ENCODE data around the gene RAPGEF5. TPM values are rescaled to one million over a fixed set of nuclear protein-coding genes. Genes with fewer than 3 reads are reported as not detected.
A peak's percentile ranks its signal among the peaks of the same experiment; 100 is the strongest.

RAPGEF5 gene
- total RNA-seq, 1 donor = 1.5 TPM

DNA sequence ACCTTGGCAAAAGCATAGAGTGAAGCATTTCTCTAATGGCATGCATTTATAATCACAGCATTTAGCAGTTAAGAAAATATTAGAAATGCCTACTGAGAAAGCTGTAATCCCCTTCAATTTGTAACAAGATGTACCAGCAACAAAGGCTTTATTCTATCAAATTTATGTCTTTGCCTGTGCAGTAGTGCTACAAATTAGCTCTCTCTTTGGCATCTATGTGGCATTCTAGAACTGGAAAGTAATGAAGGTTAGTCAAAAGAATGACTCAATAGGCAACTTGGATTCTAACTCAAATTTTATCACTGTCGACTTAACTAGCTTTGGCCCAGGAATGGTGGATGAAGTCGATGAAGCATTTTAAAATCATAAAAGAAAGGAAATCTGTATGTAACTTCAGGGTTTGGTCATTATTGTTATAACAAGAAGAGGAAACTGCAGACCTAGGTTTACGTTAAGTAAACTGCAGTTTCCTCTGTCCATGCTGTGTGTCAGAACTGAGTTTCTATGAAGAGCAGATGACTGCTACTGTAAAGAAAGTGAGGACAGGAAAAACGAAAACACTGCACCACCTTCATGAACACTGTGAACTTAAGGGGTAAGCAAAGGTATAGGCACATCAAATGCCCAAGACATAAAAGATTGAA lies 140.0 kb downstream of the RAPGEF5 start:
- H3K4me3 ChIP-seq (ENCODE audit: low read depth, low read length) = no peak overlapping the region
- TF ChIP-seq, protein P1, sequence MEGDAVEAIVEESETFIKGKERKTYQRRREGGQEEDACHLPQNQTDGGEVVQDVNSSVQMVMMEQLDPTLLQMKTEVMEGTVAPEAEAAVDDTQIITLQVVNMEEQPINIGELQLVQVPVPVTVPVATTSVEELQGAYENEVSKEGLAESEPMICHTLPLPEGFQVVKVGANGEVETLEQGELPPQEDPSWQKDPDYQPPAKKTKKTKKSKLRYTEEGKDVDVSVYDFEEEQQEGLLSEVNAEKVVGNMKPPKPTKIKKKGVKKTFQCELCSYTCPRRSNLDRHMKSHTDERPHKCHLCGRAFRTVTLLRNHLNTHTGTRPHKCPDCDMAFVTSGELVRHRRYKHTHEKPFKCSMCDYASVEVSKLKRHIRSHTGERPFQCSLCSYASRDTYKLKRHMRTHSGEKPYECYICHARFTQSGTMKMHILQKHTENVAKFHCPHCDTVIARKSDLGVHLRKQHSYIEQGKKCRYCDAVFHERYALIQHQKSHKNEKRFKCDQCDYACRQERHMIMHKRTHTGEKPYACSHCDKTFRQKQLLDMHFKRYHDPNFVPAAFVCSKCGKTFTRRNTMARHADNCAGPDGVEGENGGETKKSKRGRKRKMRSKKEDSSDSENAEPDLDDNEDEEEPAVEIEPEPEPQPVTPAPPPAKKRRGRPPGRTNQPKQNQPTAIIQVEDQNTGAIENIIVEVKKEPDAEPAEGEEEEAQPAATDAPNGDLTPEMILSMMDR (IDR thresholded peaks at IDR 0.05; ENCODE audit: insufficient read depth, low read length) = no peak
- DNase-seq (ENCODE audit: low read depth) = peak; percentile 58

DNA sequence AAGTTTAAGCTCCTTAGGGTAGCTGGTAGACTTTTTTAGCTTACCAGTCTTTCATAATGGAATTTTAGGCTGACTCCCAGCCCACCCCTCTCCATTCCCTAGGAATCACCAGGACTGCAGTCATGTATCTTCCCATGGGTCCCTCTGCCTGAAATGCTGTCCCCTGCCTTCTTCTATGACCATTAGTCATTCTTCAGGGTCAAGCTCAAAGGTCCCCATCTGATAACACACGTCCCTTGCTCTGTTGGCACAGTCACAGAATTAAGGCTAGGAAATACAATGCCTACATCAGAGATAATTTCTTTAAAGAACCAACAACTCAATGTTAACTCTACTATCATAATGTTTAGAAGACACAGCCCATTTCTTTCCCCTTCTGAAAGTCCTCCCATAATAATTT lies 140.6 kb downstream of the RAPGEF5 start:
- TF ChIP-seq, protein P1 (IDR thresholded peaks at IDR 0.05; ENCODE audit: insufficient read depth, low read length) = no peak
- no peak overlapping the region for H3K4me3 ChIP-seq (ENCODE audit: low read depth, low read length)
- DNase-seq (ENCODE audit: low read depth) = no peak

DNA sequence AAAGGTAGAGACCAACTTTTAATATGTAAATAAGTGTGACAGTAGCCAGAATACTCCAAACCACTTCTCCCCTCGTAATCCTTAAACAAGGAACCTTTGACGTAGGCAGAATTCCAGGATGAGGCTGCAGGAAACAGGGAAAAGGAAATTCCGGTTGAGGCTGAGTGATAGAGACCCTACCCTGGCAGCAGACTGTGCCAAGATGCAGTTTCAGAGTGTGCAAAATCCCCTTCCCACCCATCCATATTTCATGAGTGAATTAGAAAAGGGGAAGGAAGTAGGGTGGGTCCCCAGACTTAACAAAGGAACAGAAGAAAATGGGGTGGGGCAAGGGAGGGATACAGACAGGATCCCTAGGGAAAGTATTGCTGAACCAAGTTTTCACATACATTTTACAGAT lies 143.0 kb downstream of the RAPGEF5 start:
- DNase-seq (ENCODE audit: low read depth) = no peak
- TF ChIP-seq, protein P1 (IDR thresholded peaks at IDR 0.05; ENCODE audit: insufficient read depth, low read length) = no peak
- H3K4me3 ChIP-seq (ENCODE audit: low read depth, low read length) = no peak overlapping the region

DNA sequence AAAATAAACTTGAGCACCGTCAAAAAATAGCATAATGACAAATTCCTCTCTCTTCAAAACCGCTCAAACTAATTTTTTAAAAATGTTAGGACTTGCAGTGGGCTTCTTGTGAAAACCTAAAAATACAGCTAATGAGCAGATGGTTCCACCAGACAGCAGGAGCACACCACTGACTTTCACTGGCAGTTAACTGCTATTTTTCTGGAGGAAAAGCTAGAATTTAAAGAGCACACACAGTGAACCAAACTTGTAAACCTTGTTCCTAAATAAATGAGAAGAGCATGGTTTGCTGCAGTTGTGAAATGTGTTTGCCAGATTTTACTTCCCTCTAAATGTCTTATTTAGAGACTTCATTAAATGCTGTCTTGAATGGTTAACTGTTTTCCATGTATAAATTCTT lies 143.9 kb downstream of the RAPGEF5 start:
- no peak for DNase-seq (ENCODE audit: low read depth)
- TF ChIP-seq, protein P1 (IDR thresholded peaks at IDR 0.05; ENCODE audit: insufficient read depth, low read length) = no peak
- H3K4me3 ChIP-seq (ENCODE audit: low read depth, low read length) = no peak overlapping the region

DNA sequence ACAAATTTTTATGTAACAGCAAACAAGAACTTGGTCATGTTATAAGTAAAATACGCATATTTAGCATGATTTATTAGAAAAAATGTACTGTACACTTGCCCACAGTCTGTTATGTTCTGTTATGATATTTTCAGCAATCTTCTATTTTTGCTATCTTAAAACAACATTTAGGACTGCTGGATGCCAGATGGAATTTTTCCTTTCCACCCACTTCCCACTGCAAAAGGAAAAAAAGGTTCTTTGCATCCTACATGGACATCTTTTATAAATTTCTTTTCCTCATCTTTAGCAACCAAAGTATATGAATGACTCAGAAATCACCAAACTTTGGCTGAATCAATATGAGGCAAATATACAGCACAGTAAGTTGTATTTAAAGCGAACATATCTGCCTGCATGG lies 146.0 kb downstream of the RAPGEF5 start:
- no peak for DNase-seq (ENCODE audit: low read depth)
- no peak overlapping the region for H3K4me3 ChIP-seq (ENCODE audit: low read depth, low read length)
- TF ChIP-seq, protein P1 (IDR thresholded peaks at IDR 0.05; ENCODE audit: insufficient read depth, low read length) = no peak

DNA sequence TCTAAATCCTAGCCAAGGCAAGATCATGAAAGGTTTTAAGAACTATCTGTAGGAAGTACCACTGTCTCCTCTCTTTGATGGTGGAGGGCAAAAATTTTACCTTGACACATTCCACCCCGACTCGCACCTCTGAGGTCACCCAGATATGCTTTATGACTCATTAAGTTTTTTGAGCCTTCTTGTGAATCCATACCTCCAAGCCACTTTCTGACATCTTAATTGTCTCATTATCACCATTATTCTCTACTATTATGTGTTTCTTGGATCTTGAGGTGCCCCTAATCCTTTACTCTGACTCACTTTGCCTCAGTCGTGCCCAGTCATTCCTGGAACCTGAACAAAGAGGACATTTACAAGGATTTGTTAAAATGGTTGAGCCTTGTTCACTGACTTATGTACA lies 146.6 kb downstream of the RAPGEF5 start:
- no peak for DNase-seq (ENCODE audit: low read depth)
- H3K4me3 ChIP-seq (ENCODE audit: low read depth, low read length) = no peak overlapping the region
- TF ChIP-seq, protein P1 (IDR thresholded peaks at IDR 0.05; ENCODE audit: insufficient read depth, low read length) = no peak

DNA sequence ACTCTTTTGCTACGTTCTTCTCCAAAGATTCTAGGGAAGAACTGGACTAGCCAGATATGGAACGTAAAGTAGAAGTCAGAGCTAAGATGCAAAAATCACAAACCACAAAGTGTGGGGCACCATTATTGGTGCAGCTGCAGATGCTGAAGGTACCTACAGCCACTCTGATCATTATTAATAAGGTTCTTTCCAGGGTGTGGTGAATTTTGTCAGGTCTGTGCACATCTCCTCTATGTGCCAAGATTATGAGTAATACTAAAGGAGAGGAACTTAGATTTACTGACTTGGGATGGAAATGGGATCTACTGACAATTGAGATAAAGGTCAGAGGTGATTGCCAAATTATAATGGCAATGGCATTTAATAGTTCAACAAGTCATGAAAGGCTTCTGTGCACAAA lies 148.2 kb downstream of the RAPGEF5 start:
- TF ChIP-seq, protein P1 (IDR thresholded peaks at IDR 0.05; ENCODE audit: insufficient read depth, low read length) = no peak
- no peak for DNase-seq (ENCODE audit: low read depth)

More for the DNA sequence above, 148.2 kb downstream of the RAPGEF5 start:
- no peak overlapping the region for H3K4me3 ChIP-seq (ENCODE audit: low read depth, low read length)
